Lower leg skin (tissue), 3 donors: ENCODE data around the gene SIVA1.

Experiments
- POLR2A ChIP-seq, 2 donors: fragments of 450-650 bp; IDR thresholded peaks; one replicate each; pipeline ENCODE4 v1.6.1; 2016 to 2017; ENCODE audit warnings: antibody characterized with exemption in 2 of 2, mild to moderate bottlenecking in 1 of 2, moderate library complexity in 1 of 2
- TF ChIP-seq, protein P1 (sequence below), 3 donors: fragments of 450-650 bp; IDR thresholded peaks; one replicate each; pipeline ENCODE4 v1.5.1; 2016; ENCODE audit warnings: antibody characterized with exemption in 3 of 3, mild to moderate bottlenecking in 3 of 3, moderate library complexity in 2 of 3

DNA sequence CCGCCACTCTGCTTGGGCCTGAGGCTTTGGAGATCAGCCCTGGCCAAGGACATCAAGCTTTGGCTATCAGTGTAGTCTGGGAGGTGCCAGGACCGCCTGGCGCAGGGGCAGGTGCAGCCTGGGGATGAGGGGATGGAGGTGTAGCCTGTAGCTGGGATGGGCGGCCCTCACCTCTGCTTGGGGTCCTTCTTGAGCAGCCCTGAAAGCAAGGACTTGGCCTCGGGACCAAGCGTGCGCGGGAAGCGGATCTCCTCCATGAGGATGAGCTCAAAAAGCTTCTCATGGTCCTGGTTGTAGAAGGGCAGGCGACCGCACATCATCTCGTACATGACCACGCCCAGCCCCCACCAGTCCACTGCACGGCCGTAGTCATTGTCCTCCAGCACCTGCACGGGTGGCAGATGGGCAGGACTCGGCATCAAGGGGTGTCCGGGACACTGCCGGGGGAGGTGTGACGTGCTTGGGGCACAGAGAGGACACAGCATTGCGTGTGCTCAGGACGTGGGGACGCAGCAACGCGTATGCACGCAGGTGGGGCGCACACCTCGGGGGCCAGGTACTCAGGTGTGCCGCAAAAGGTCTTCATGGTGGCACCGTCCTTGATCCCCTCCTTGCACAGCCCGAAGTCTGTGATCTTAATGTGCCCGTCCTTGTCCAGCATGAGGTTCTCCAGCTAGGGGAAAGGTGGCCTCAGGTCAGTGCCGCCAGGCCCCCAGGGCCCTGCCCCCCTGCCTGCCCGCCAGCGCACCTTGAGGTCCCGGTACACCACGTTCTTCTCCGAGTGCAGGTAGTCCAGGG is 20.0 kb downstream of the SIVA1 start:
- TF ChIP-seq, protein P1, sequence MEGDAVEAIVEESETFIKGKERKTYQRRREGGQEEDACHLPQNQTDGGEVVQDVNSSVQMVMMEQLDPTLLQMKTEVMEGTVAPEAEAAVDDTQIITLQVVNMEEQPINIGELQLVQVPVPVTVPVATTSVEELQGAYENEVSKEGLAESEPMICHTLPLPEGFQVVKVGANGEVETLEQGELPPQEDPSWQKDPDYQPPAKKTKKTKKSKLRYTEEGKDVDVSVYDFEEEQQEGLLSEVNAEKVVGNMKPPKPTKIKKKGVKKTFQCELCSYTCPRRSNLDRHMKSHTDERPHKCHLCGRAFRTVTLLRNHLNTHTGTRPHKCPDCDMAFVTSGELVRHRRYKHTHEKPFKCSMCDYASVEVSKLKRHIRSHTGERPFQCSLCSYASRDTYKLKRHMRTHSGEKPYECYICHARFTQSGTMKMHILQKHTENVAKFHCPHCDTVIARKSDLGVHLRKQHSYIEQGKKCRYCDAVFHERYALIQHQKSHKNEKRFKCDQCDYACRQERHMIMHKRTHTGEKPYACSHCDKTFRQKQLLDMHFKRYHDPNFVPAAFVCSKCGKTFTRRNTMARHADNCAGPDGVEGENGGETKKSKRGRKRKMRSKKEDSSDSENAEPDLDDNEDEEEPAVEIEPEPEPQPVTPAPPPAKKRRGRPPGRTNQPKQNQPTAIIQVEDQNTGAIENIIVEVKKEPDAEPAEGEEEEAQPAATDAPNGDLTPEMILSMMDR (IDR thresholded peaks at IDR 0.05) = no peak
- TF ChIP-seq POLR2A (IDR thresholded peaks at IDR 0.05) = no peak
